Astrocyte of the cerebellum (primary cell): ENCODE data around the gene LEKR1.

ENCODE experiments used
- DNase-seq: peaks from one replicate; pipeline ENCODE4 v3.0.0-alpha.2; 2011; ENCODE audit warnings: low read depth
- H3K4me3 ChIP-seq: 2 replicates; pipeline ENCODE4 v1.5.1; 2011; ENCODE audit warnings: mild to moderate bottlenecking, low read depth, low read length, moderate library complexity
- CTCF ChIP-seq: IDR thresholded peaks from 2 replicates; pipeline ENCODE4 v1.5.1; 2012; ENCODE audit warnings: low read length, low read depth, moderate library complexity, mild to moderate bottlenecking; ENCODE audit errors: missing control alignments
- in situ Hi-C: cut with HindIII; loops from 2 replicates; pipeline ENCODE4 v1.10.0; 2017; ENCODE audit warnings: low sequenced_read_pairs

LEKR1 gene

GRCh38 chr3:156919818-156920217, 93.7 kb downstream of the LEKR1 start:
- H3K4me3 ChIP-seq: no peak overlapping the region
- TF ChIP-seq CTCF: no peak
- in situ Hi-C loops: no loop called here
- DNase-seq: no peak

DNA sequence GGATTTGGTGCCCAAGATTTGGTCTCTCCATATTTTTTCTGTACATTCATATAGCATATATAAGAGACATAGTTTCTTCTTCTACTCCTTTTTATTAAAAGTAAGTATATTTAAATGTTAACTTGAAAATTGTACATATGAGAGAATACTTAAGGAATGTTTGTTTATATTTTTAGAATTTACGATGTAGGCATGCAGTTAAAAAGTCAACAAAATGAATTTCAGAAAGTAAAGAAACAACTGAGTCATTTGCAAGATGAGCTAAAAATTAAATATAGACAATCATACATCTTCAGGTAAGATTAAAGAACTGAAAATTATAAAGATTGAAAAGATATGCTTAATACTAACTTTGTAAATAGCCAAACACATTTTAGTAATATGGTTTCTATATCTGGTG, 94.2 kb downstream of the LEKR1 start:
- no peak for DNase-seq
- H3K4me3 ChIP-seq: no peak overlapping the region
- in situ Hi-C loops: no loop called here
- no peak for TF ChIP-seq CTCF

DNA sequence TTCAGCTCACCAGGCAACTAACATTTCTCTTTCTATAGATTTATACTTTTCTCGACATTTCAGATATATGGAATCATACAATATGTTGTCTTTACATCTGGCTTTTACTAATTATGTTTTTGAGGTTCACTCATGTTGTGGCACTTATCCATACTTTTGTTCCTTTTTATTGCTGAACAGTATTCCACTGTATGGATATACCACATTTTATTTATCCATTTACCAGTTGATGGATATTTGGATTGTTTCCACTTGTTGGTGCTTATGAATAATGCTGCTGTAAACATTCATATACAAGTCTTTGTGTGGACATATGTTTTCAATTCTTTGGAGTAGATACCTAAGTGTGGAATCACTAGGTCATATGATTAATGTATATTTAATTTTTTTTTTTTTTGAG, 97.2 kb downstream of the LEKR1 start:
- in situ Hi-C loops: no loop called here
- no peak for DNase-seq
- no peak for TF ChIP-seq CTCF
- H3K4me3 ChIP-seq: no peak overlapping the region

- TF ChIP-seq CTCF: no peak
- no peak for DNase-seq
- H3K4me3 ChIP-seq: no peak overlapping the region
- in situ Hi-C loops: no loop called here
These were observed 112.6 kb downstream of the LEKR1 start for GRCh38 chr3:156938724-156939123.

GRCh38 chr3:156939315-156939714, 113.2 kb downstream of the LEKR1 start:
- H3K4me3 ChIP-seq: no peak overlapping the region
- no peak for TF ChIP-seq CTCF
- DNase-seq: no peak
- in situ Hi-C loops: no loop called here

- no peak for TF ChIP-seq CTCF
- in situ Hi-C loops: no loop called here
- no peak overlapping the region for H3K4me3 ChIP-seq
- DNase-seq: no peak
These were observed 115.2 kb downstream of the LEKR1 start for GRCh38 chr3:156941311-156941710.

- in situ Hi-C loops: no loop called here
- DNase-seq: no peak
- no peak for TF ChIP-seq CTCF
- H3K4me3 ChIP-seq: no peak overlapping the region
These were observed 122.5 kb downstream of the LEKR1 start for GRCh38 chr3:156948402-156949210.
